Measurements from ENCODE around the gene ZNF462.
"Not testable (repeated sequence)": the region's sequence is repeated elsewhere in the genome, so short reads cannot be mapped to it uniquely, and the experiment has no call there.

The ZNF462 gene

GRCh38 chr9:106843371-106843770 is 19.6 kb upstream of the ZNF462 start:
- Histone ChIP-seq H3K4me3 (ENCODE audit: low read length) (no peak overlapping the region), H3K27me3 (ENCODE audit: control insufficient read depth, insufficient read depth, low read length) (no peaks in the 10 kb centered on the region), H3K4me1 (ENCODE audit: control insufficient read depth, low read depth, low read length) (no peaks in the 10 kb centered on the region), H3K9me3 (ENCODE audit: control insufficient read depth, low read depth, low read length) (no peaks in the 10 kb centered on the region), H3K27ac (ENCODE audit: low read length) (no peak overlapping the region), H3K9ac (ENCODE audit: low read length) (no peak overlapping the region), H3K36me3 (ENCODE audit: control insufficient read depth, low read depth, low read length) (no peaks in the 10 kb centered on the region)

- Histone ChIP-seq H3K4me1 (ENCODE audit: control insufficient read depth, low read depth, low read length) (no peaks in the 10 kb centered on the region), H3K9ac (ENCODE audit: low read length) (no peak overlapping the region), H3K9me3 (ENCODE audit: control insufficient read depth, low read depth, low read length) (no peaks in the 10 kb centered on the region), H3K27ac (ENCODE audit: low read length) (no peak overlapping the region), H3K4me3 (ENCODE audit: low read length) (no peak overlapping the region), H3K36me3 (ENCODE audit: control insufficient read depth, low read depth, low read length) (no peaks in the 10 kb centered on the region), H3K27me3 (ENCODE audit: control insufficient read depth, insufficient read depth, low read length) (no peaks in the 10 kb centered on the region)
These were observed 16.7 kb upstream of the ZNF462 start for GRCh38 chr9:106846307-106846706.

- Histone ChIP-seq H3K9me3 (ENCODE audit: control insufficient read depth, low read depth, low read length) (no peaks in the 10 kb centered on the region), H3K27ac (ENCODE audit: low read length) (no peak overlapping the region), H3K36me3 (ENCODE audit: control insufficient read depth, low read depth, low read length) (no peaks in the 10 kb centered on the region), H3K4me1 (ENCODE audit: control insufficient read depth, low read depth, low read length) (no peaks in the 10 kb centered on the region), H3K4me3 (ENCODE audit: low read length) (no peak overlapping the region), H3K9ac (ENCODE audit: low read length) (no peak overlapping the region), H3K27me3 (ENCODE audit: control insufficient read depth, insufficient read depth, low read length) (no peaks in the 10 kb centered on the region)
These were observed 16.1 kb upstream of the ZNF462 start for GRCh38 chr9:106846857-106847256.

GRCh38 chr9:106851640-106852039 is 11.3 kb upstream of the ZNF462 start:
- not testable (repeated sequence) for H3K27me3 ChIP-seq (ENCODE audit: control insufficient read depth, insufficient read depth, low read length); H3K4me3 ChIP-seq (ENCODE audit: low read length); H3K9me3 ChIP-seq (ENCODE audit: control insufficient read depth, low read depth, low read length); H3K9ac ChIP-seq (ENCODE audit: low read length); H3K27ac ChIP-seq (ENCODE audit: low read length); H3K36me3 ChIP-seq (ENCODE audit: control insufficient read depth, low read depth, low read length); H3K4me1 ChIP-seq (ENCODE audit: control insufficient read depth, low read depth, low read length)

GRCh38 chr9:106857811-106858470 is 5.0 kb upstream of the ZNF462 start:
- H3K4me1 ChIP-seq (ENCODE audit: control insufficient read depth, low read depth, low read length), result peaks cover 10% of the 10 kb centered on the region
- no peak overlapping the region for H3K27ac ChIP-seq (ENCODE audit: low read length)
- H3K9ac ChIP-seq (ENCODE audit: low read length), result no peak overlapping the region
- no peaks in the 10 kb centered on the region for H3K9me3 ChIP-seq (ENCODE audit: control insufficient read depth, low read depth, low read length)
- no peaks in the 10 kb centered on the region for H3K36me3 ChIP-seq (ENCODE audit: control insufficient read depth, low read depth, low read length)
- H3K27me3 ChIP-seq (ENCODE audit: control insufficient read depth, insufficient read depth, low read length), result no peaks in the 10 kb centered on the region
- no peak overlapping the region for H3K4me3 ChIP-seq (ENCODE audit: low read length)

- Histone ChIP-seq H3K36me3 (ENCODE audit: control insufficient read depth, low read depth, low read length) (no peaks in the 10 kb centered on the region), H3K27ac (ENCODE audit: low read length) (peak overlapping the region; percentile 96), H3K27me3 (ENCODE audit: control insufficient read depth, insufficient read depth, low read length) (no peaks in the 10 kb centered on the region), H3K9ac (ENCODE audit: low read length) (peak overlapping the region; percentile 96), H3K4me3 (ENCODE audit: low read length) (peak overlapping the region; percentile 95), H3K9me3 (ENCODE audit: control insufficient read depth, low read depth, low read length) (no peaks in the 10 kb centered on the region), H3K4me1 (ENCODE audit: control insufficient read depth, low read depth, low read length) (peaks cover 16% of the 10 kb centered on the region)
These were observed 2.8 kb upstream of the ZNF462 start for GRCh38 chr9:106859957-106860720.

- peak overlapping the region; percentile 96 for H3K9ac ChIP-seq (ENCODE audit: low read length)
- H3K4me3 ChIP-seq (ENCODE audit: low read length), result peak overlapping the region; percentile 95
- no peaks in the 10 kb centered on the region for H3K27me3 ChIP-seq (ENCODE audit: control insufficient read depth, insufficient read depth, low read length)
- peaks cover 25% of the 10 kb centered on the region for H3K4me1 ChIP-seq (ENCODE audit: control insufficient read depth, low read depth, low read length)
- H3K27ac ChIP-seq (ENCODE audit: low read length), result peak overlapping the region; percentile 96
- H3K9me3 ChIP-seq (ENCODE audit: control insufficient read depth, low read depth, low read length), result no peaks in the 10 kb centered on the region
- H3K36me3 ChIP-seq (ENCODE audit: control insufficient read depth, low read depth, low read length), result no peaks in the 10 kb centered on the region
These were observed 2.0 kb upstream of the ZNF462 start for GRCh38 chr9:106860721-106861639.

- Histone ChIP-seq H3K36me3 (ENCODE audit: control insufficient read depth, low read depth, low read length) (no peaks in the 10 kb centered on the region), H3K4me3 (ENCODE audit: low read length) (peak overlapping the region; percentile 95), H3K4me1 (ENCODE audit: control insufficient read depth, low read depth, low read length) (peaks cover 32% of the 10 kb centered on the region), H3K27ac (ENCODE audit: low read length) (peak overlapping the region; percentile 96), H3K9me3 (ENCODE audit: control insufficient read depth, low read depth, low read length) (no peaks in the 10 kb centered on the region), H3K27me3 (ENCODE audit: control insufficient read depth, insufficient read depth, low read length) (no peaks in the 10 kb centered on the region), H3K9ac (ENCODE audit: low read length) (peak overlapping the region; percentile 96)
These were observed 1.3 kb upstream of the ZNF462 start for GRCh38 chr9:106861640-106862109.

GRCh38 chr9:106862110-106862820 is 701 bp upstream of the ZNF462 start:
- Histone ChIP-seq H3K27ac (ENCODE audit: low read length) (peak overlapping the region; percentile 96), H3K4me3 (ENCODE audit: low read length) (peak overlapping the region; percentile 95), H3K36me3 (ENCODE audit: control insufficient read depth, low read depth, low read length) (no peaks in the 10 kb centered on the region), H3K27me3 (ENCODE audit: control insufficient read depth, insufficient read depth, low read length) (no peaks in the 10 kb centered on the region), H3K9me3 (ENCODE audit: control insufficient read depth, low read depth, low read length) (no peaks in the 10 kb centered on the region), H3K4me1 (ENCODE audit: control insufficient read depth, low read depth, low read length) (peaks cover 38% of the 10 kb centered on the region), H3K9ac (ENCODE audit: low read length) (peak overlapping the region; percentile 96)

GRCh38 chr9:106864373-106865143 is 1.6 kb downstream of the ZNF462 start:
- Histone ChIP-seq H3K36me3 (ENCODE audit: control insufficient read depth, low read depth, low read length) (peaks cover 1% of the 10 kb centered on the region), H3K27me3 (ENCODE audit: control insufficient read depth, insufficient read depth, low read length) (no peaks in the 10 kb centered on the region), H3K27ac (ENCODE audit: low read length) (peak overlapping the region; percentile 82)

More at GRCh38 chr9:106864373-106865143, 1.6 kb downstream of the ZNF462 start:
- H3K9ac ChIP-seq (ENCODE audit: low read length), result peak overlapping the region; percentile 96
- peaks cover 52% of the 10 kb centered on the region for H3K4me1 ChIP-seq (ENCODE audit: control insufficient read depth, low read depth, low read length)
- H3K9me3 ChIP-seq (ENCODE audit: control insufficient read depth, low read depth, low read length), result no peaks in the 10 kb centered on the region
- peak overlapping the region; percentile 95 for H3K4me3 ChIP-seq (ENCODE audit: low read length)
